ENCODE results near the gene LCN12.

LCN12 gene

GRCh38 chr9:136980669-136981478 lies 28.8 kb downstream of the LCN12 start:
- Histone ChIP-seq H3K27ac (ENCODE audit: low read depth, low read length) (no peak overlapping the region), H2AFZ (ENCODE audit: low read depth, low read length, severe bottlenecking) (no peak overlapping the region), H3K9ac (ENCODE audit: low read length) (no peak overlapping the region), H3K4me3 (ENCODE audit: insufficient read depth, low read length, poor library complexity, severe bottlenecking) (no peak overlapping the region), H3K4me2 (ENCODE audit: low read depth, low read length, poor library complexity, severe bottlenecking) (no peak overlapping the region), H3F3A (ENCODE audit: insufficient read depth) (no peaks in the 10 kb centered on the region), H3K36me3 (ENCODE audit: low read length) (no peaks in the 10 kb centered on the region), H3K9me3 (ENCODE audit: insufficient read depth, low read length) (no peaks in the 10 kb centered on the region), H4K20me1 (ENCODE audit: low read depth, low read length) (no peaks in the 10 kb centered on the region), H3K9me2 (replicated peaks; ENCODE audit: insufficient read depth, low read length) (no peaks in the 10 kb centered on the region), H3K27me3 (ENCODE audit: low read length) (no peaks in the 10 kb centered on the region), H3K79me2 (ENCODE audit: insufficient read depth, low read length) (no peaks in the 10 kb centered on the region)
- TF ChIP-seq EZH2phosphoT487 (conservative IDR thresholded peaks at IDR 0.05; ENCODE audit: low read length) (no peak), CTCF (IDR thresholded peaks at IDR 0.05; ENCODE audit: insufficient read depth, low read length, poor library complexity, severe bottlenecking) (no peak)

DNA sequence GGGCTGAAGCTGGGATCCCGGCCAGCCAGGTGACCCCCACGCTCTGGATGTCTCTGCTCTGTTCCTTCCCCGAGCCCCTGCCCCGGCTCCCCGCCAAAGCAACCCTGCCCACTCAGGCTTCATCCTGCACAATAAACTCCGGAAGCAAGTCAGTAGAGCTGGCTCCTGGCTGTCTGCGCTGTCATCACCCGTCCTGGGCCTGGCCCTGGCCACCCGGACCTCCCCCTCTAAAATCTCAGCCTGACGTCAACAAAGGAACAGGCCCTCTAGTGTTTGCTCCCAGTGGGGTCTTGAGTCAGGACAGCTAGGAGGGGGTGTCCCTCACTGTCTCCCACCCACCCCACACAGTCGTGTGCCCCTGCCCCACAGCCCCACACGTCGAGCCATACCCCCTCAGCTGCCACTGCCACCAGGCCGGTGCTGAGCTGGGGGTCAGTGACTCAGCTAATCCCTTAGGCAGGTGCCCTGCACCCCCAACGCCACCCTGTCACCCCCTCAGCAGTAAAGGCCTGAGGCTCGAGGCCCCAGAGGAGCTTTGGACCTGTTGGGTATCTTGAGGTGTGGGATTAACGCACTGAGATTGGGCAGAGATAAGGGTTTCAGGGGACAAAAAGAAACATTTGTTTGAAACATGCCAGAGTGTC lies 29.6 kb downstream of the LCN12 start:
- no peaks in the 10 kb centered on the region for H3K9me3 ChIP-seq (ENCODE audit: insufficient read depth, low read length)
- no peak overlapping the region for H3K4me3 ChIP-seq (ENCODE audit: insufficient read depth, low read length, poor library complexity, severe bottlenecking)
- no peak overlapping the region for H3K27ac ChIP-seq (ENCODE audit: low read depth, low read length)
- no peaks in the 10 kb centered on the region for H3K27me3 ChIP-seq (ENCODE audit: low read length)
- H3K9me2 ChIP-seq (replicated peaks; ENCODE audit: insufficient read depth, low read length), result no peaks in the 10 kb centered on the region
- no peaks in the 10 kb centered on the region for H4K20me1 ChIP-seq (ENCODE audit: low read depth, low read length)
- H3K79me2 ChIP-seq (ENCODE audit: insufficient read depth, low read length), result no peaks in the 10 kb centered on the region
- H3K9ac ChIP-seq (ENCODE audit: low read length), result no peak overlapping the region
- H3F3A ChIP-seq (ENCODE audit: insufficient read depth), result no peaks in the 10 kb centered on the region
- TF ChIP-seq CTCF (IDR thresholded peaks at IDR 0.05; ENCODE audit: insufficient read depth, low read length, poor library complexity, severe bottlenecking) (no peak), EZH2phosphoT487 (conservative IDR thresholded peaks at IDR 0.05; ENCODE audit: low read length) (no peak)
- no peak overlapping the region for H2AFZ ChIP-seq (ENCODE audit: low read depth, low read length, severe bottlenecking)
- no peak overlapping the region for H3K4me2 ChIP-seq (ENCODE audit: low read depth, low read length, poor library complexity, severe bottlenecking)
- H3K36me3 ChIP-seq (ENCODE audit: low read length), result no peaks in the 10 kb centered on the region

DNA sequence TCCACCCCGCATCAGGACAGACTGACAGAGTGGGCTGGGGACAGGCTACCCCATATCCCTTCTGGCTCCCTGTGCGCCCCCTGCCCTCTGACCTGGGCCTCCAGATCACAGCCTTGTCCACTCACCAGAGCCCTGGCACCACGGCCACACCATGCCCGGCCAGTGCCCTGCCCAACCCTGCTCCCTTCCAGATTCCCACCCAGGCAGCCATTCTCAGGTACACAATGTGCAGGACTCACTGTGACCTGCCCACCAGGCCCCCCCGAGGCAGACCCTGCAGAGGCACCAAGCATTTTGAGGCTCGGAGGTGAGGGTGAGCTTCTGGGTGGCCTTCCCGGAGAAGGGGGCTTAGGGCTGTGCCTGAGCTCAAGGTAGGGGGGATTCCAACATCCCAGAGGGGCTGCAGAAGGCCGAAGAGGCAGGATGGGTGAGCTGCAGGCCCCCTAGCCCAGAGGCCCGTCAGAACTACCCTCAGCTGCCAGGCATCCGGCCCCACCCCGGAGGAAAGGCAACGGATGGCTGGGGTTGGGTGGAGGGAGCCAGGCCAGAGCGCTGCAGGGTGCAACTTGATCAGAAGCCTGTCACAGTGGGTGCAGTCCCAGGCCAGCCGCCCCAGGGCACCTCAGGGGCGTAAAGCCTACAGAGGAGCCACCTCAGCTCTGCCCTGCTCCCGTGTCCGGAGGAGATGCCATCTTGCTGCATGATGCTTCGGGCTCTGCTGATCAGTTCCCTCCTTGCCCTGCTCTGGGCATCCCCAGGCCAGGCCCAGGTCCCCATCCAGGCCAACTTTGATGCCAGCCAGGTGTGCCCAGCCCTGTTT lies 30.4 kb downstream of the LCN12 start, which contains the start of gene LCNL1:
TSS of gene LCNL1 (plus strand) at position 762 of the 820 bp plus-strand sequence. CDS start 594 bp downstream, outside the sequence.
- H3K36me3 ChIP-seq (ENCODE audit: low read length), result no peaks in the 10 kb centered on the region
- H3K9me2 ChIP-seq (replicated peaks; ENCODE audit: insufficient read depth, low read length), result no peaks in the 10 kb centered on the region
- H3K79me2 ChIP-seq (ENCODE audit: insufficient read depth, low read length), result no peaks in the 10 kb centered on the region
- no peaks in the 10 kb centered on the region for H3K9me3 ChIP-seq (ENCODE audit: insufficient read depth, low read length)
- H3K4me3 ChIP-seq (ENCODE audit: insufficient read depth, low read length, poor library complexity, severe bottlenecking), result no peak within 1 kb of the TSS
- no peak within 1 kb of the TSS for H3K9ac ChIP-seq (ENCODE audit: low read length)
- no peak within 1 kb of the TSS for H2AFZ ChIP-seq (ENCODE audit: low read depth, low read length, severe bottlenecking)
- H3K4me2 ChIP-seq (ENCODE audit: low read depth, low read length, poor library complexity, severe bottlenecking), result no peak within 1 kb of the TSS
- no peaks in the 10 kb centered on the region for H3K27me3 ChIP-seq (ENCODE audit: low read length)
- no peaks in the 10 kb centered on the region for H3F3A ChIP-seq (ENCODE audit: insufficient read depth)
- no peak for TF ChIP-seq EZH2phosphoT487 (conservative IDR thresholded peaks at IDR 0.05; ENCODE audit: low read length)
- no peak for TF ChIP-seq CTCF (IDR thresholded peaks at IDR 0.05; ENCODE audit: insufficient read depth, low read length, poor library complexity, severe bottlenecking)
- no peak within 1 kb of the TSS for H3K27ac ChIP-seq (ENCODE audit: low read depth, low read length)
- H4K20me1 ChIP-seq (ENCODE audit: low read depth, low read length), result no peaks in the 10 kb centered on the region

Data from SU-DHL-6 (cell line).